Smooth muscle cell (in vitro differentiated cells): Measurements from ENCODE around the gene RAB27A. TPM values are rescaled to one million over a fixed set of nuclear protein-coding genes. Genes with fewer than 3 reads are reported as not detected.

Experiments used
- DNase-seq: peaks from one replicate; lab custom pipeline; 2025; ENCODE audit not compliant: unreplicated experiment; lab: John Stamatoyannopoulos, UW
- H2AFZ ChIP-seq: fragments of 200-600 bp; sonication (generic); 2 replicates; pipeline ENCODE4 v1.6.0; 2016; ENCODE audit warnings: antibody characterized with exemption, low read depth, mild to moderate bottlenecking
- H3F3A ChIP-seq: fragments of 200-600 bp; sonication (generic); 2 replicates; pipeline ENCODE4 v1.6.0; 2017; ENCODE audit warnings: antibody characterized with exemption, low read depth
- H3K27ac ChIP-seq: fragments of 200-600 bp; sonication (generic); 2 replicates; pipeline ENCODE4 v1.5.1; 2016; ENCODE audit warnings: low read depth, mild to moderate bottlenecking
- H3K27me3 ChIP-seq: fragments of 200-600 bp; sonication (generic); 2 replicates; pipeline ENCODE4 v1.6.1; 2016; ENCODE audit warnings: low read depth, mild to moderate bottlenecking
- H3K36me3 ChIP-seq: fragments of 200-600 bp; sonication (generic); 2 replicates; pipeline ENCODE4 v1.5.1; 2016; ENCODE audit warnings: low read depth
- H3K4me1 ChIP-seq: fragments of 200-600 bp; sonication (generic); 2 replicates; pipeline ENCODE4 v1.5.1; 2016; ENCODE audit warnings: low read depth
- H3K4me2 ChIP-seq: fragments of 200-600 bp; sonication (generic); 2 replicates; pipeline ENCODE4 v1.6.0; 2016; ENCODE audit warnings: mild to moderate bottlenecking
- H3K4me3 ChIP-seq: fragments of 200-600 bp; sonication (generic); 2 replicates; pipeline ENCODE4 v1.5.1; 2016; ENCODE audit warnings: mild to moderate bottlenecking
- H3K79me2 ChIP-seq: fragments of 200-600 bp; sonication (generic); 2 replicates; pipeline ENCODE4 v1.6.0; 2016; ENCODE audit warnings: low read depth, mild to moderate bottlenecking
- H3K9ac ChIP-seq: fragments of 200-600 bp; sonication (generic); 2 replicates; pipeline ENCODE4 v1.6.0; 2016; ENCODE audit warnings: low read depth
- H3K9me3 ChIP-seq: fragments of 200-600 bp; sonication (generic); replicated peaks from 2 replicates; pipeline ENCODE4 v1.5.1; 2016; ENCODE audit warnings: low read depth
- H4K20me1 ChIP-seq: fragments of 200-600 bp; sonication (generic); 2 replicates; pipeline ENCODE4 v1.6.0; 2016; ENCODE audit warnings: low read depth
- WGBS: methylation state at CpG from one replicate; pipeline ENCODE4 v1.1.7; 2016; ENCODE audit warnings: low lambda C conversion rate; 5-methylcytosine and 5-hydroxymethylcytosine counted together
- polyA plus RNA-seq: library from polyadenylated mRNA; unstranded; fragments of >200 nt; fragmentation: Nextera tagmentation; extraction: Ambion mirVana; gene quantifications from 2 replicates; pipeline ENCODE4 v1.2.1, GENCODE V29; 2016
- total RNA-seq: library from RNA; depleted of rRNA; stranded (reverse); fragments of >200 nt; gene quantifications from 2 replicates; pipeline ENCODE4 v1.2.3, GENCODE V29; 2014
- TF ChIP-seq, protein P1 (sequence below): fragments of 200-600 bp; sonication (generic); IDR thresholded peaks from 2 replicates; pipeline ENCODE4 v1.5.1; 2017; ENCODE audit warnings: borderline replicate concordance, mild to moderate bottlenecking, antibody characterized with exemption; ENCODE audit not compliant: insufficient read depth, poor library complexity, severe bottlenecking

Gene RAB27A
- total and polyA plus RNA-seq, 2 experiments from 2014 or later: 14.6 to 15.6 TPM

DNA sequence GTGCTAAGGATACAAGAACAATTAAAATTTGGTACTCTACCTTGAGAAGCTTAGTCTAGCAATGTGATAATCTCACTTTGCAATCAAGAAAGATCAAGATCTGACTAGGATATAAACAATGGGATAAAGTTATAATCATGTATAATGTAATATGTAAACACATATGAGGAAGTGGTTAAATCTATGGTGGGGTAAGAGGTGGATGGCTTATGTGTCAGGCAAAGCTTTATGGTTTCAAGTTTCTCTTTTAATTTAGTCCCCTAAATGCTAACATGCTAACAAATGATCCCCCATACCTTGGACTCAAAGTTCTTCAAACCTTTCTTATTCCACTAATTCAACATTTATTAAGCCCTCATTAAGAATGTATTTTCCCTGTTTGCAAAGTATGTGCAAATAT is 95.4 kb downstream of the RAB27A start:
- Histone ChIP-seq H3K9me3 (no peaks in the 10 kb centered on the region), H3K79me2 (peaks cover 73% of the 10 kb centered on the region), H3K27me3 (no peaks in the 10 kb centered on the region), H3F3A (no peaks in the 10 kb centered on the region), H4K20me1 (peaks cover 59% of the 10 kb centered on the region), H3K4me2 (peak overlapping the region; percentile 97), H3K4me1 (peaks cover 20% of the 10 kb centered on the region), H3K4me3 (no peak overlapping the region), H2AFZ (no peak overlapping the region), H3K27ac (no peak overlapping the region), H3K9ac (no peak overlapping the region), H3K36me3 (peaks cover 16% of the 10 kb centered on the region)
- TF ChIP-seq, protein P1, sequence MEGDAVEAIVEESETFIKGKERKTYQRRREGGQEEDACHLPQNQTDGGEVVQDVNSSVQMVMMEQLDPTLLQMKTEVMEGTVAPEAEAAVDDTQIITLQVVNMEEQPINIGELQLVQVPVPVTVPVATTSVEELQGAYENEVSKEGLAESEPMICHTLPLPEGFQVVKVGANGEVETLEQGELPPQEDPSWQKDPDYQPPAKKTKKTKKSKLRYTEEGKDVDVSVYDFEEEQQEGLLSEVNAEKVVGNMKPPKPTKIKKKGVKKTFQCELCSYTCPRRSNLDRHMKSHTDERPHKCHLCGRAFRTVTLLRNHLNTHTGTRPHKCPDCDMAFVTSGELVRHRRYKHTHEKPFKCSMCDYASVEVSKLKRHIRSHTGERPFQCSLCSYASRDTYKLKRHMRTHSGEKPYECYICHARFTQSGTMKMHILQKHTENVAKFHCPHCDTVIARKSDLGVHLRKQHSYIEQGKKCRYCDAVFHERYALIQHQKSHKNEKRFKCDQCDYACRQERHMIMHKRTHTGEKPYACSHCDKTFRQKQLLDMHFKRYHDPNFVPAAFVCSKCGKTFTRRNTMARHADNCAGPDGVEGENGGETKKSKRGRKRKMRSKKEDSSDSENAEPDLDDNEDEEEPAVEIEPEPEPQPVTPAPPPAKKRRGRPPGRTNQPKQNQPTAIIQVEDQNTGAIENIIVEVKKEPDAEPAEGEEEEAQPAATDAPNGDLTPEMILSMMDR: no peak
- DNase-seq: no peak

DNA sequence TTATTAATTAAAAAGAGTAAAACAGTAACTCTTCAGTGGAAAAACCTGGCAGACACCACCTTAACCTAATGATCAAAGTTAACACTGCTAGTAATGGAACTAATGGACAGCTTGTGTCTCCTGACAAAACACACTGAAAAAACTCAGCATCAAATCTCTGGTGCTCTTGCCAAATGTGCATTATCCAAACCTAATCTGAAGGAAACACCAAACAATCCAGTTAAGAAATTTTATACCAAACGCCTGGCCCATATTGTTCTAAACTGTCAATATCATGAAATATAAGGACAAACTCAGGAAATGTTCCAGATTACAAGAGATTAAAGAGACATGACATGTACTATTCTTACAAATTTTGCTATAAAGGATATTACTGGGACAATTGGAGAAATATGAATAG is 103.3 kb downstream of the RAB27A start:
- 91% methylated on average over 1 of the region's 1 CpG for WGBS
- DNase-seq: no peak
- no peak overlapping the region for H3K9ac ChIP-seq
- no peak overlapping the region for H3K4me3 ChIP-seq
- peaks cover 63% of the 10 kb centered on the region for H3K79me2 ChIP-seq
- H3K4me2 ChIP-seq: no peak overlapping the region
- peaks cover 40% of the 10 kb centered on the region for H3K36me3 ChIP-seq
- peaks cover 80% of the 10 kb centered on the region for H4K20me1 ChIP-seq
- TF ChIP-seq, protein P1: no peak
- no peak overlapping the region for H2AFZ ChIP-seq
- H3K9me3 ChIP-seq: no peaks in the 10 kb centered on the region
- no peaks in the 10 kb centered on the region for H3K4me1 ChIP-seq
- H3K27ac ChIP-seq: no peak overlapping the region
- no peaks in the 10 kb centered on the region for H3F3A ChIP-seq
- no peaks in the 10 kb centered on the region for H3K27me3 ChIP-seq

DNA sequence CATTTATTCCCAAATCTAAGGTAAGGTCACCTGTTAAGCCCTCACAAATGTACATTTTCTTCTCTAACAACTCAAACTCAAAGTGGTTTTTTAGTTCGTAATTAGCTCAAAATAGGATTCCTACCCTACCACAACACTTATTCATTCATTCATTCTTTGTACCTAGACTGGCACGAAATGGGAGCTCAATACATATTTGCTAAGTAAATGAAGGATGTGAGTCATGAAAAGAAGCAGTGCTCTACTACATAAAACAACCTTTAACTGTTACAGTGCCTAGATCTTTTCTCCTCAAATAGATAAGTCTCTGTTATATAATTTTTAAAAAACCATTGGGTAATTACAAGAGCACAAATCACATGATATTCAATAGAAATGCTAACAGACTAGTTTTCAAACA is 105.9 kb downstream of the RAB27A start:
- H4K20me1 ChIP-seq: peaks cover 62% of the 10 kb centered on the region
- H3K4me2 ChIP-seq: no peak overlapping the region
- H3K36me3 ChIP-seq: peaks cover 38% of the 10 kb centered on the region
- H3F3A ChIP-seq: no peaks in the 10 kb centered on the region
- H3K27me3 ChIP-seq: no peaks in the 10 kb centered on the region
- H2AFZ ChIP-seq: no peak overlapping the region
- no peak for DNase-seq
- WGBS: 85% methylated on average over 2 of the region's 2 CpGs
- TF ChIP-seq, protein P1: no peak
- no peak overlapping the region for H3K27ac ChIP-seq
- H3K79me2 ChIP-seq: peaks cover 39% of the 10 kb centered on the region
- H3K9me3 ChIP-seq: no peaks in the 10 kb centered on the region
- H3K9ac ChIP-seq: no peak overlapping the region
- H3K4me3 ChIP-seq: no peak overlapping the region
- no peaks in the 10 kb centered on the region for H3K4me1 ChIP-seq

DNA sequence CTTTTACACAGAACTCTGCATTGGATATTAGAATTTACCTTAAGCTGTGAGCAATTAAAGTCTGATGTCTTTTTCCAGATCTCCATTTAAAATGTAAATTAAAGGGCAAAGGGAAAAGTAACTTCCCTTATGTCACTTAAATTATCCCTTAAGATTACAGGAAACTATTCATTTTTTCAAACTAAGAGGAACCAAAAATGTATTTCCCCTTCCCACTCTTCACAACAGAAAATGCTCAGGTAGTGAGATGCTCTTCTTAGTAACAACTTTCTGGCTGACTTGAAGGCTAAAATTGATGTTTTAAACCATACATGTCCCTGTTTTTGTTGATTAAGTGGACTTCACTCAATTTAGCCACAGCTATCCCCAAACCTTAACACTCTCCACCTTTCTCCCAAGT is 110.5 kb downstream of the RAB27A start:
- no peak overlapping the region for H2AFZ ChIP-seq
- no peak overlapping the region for H3K27ac ChIP-seq
- no peaks in the 10 kb centered on the region for H3K9me3 ChIP-seq
- H3K4me1 ChIP-seq: no peaks in the 10 kb centered on the region
- DNase-seq: no peak
- no peak overlapping the region for H3K4me3 ChIP-seq
- TF ChIP-seq, protein P1: no peak
- H3K4me2 ChIP-seq: no peak overlapping the region
- H3F3A ChIP-seq: no peaks in the 10 kb centered on the region
- H3K27me3 ChIP-seq: no peaks in the 10 kb centered on the region
- H4K20me1 ChIP-seq: peaks cover 18% of the 10 kb centered on the region
- H3K79me2 ChIP-seq: peaks cover 6% of the 10 kb centered on the region
- H3K36me3 ChIP-seq: peaks cover 30% of the 10 kb centered on the region
- H3K9ac ChIP-seq: no peak overlapping the region
